Activated CD8-positive, alpha-beta memory T cell treated with anti-CD3 and anti-CD28 coated beads, Interleukin-2, amount 50 U/mL, for 1 hour (primary cell): ENCODE measurements around the gene KASH5.
"Not testable (repeated sequence)": the region's sequence is repeated elsewhere in the genome, so short reads cannot be mapped to it uniquely, and the experiment has no call there.

Source experiments
- DNase-seq: peaks from one replicate; pipeline ENCODE4 v3.0.0-alpha.2; 2020; ENCODE audit errors: extremely low read depth

Gene KASH5

GRCh38 chr19:49455773-49456172, 67.7 kb downstream of the KASH5 start:
- DNase-seq = no peak

- DNase-seq = no peak
Measured at GRCh38 chr19:49456326-49456725, 68.3 kb downstream of the KASH5 start.

DNA sequence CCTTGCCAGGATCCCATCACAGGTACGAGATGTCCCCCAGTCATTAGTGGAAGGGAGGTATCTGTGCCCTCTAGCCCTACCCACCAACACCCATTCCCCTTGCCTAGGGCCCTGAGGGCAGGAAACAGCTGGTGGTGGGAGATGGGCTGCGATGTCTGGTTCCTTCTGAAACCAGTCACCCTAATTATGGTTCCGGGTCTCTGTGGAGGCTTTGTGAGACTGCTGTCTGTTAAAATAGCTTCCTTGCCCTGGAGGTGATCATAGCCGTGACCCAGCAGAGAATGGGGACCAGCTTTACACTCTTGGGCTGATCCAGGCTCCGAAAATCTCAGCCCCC, 70.5 kb downstream of the KASH5 start:
- DNase-seq = no peak

DNA sequence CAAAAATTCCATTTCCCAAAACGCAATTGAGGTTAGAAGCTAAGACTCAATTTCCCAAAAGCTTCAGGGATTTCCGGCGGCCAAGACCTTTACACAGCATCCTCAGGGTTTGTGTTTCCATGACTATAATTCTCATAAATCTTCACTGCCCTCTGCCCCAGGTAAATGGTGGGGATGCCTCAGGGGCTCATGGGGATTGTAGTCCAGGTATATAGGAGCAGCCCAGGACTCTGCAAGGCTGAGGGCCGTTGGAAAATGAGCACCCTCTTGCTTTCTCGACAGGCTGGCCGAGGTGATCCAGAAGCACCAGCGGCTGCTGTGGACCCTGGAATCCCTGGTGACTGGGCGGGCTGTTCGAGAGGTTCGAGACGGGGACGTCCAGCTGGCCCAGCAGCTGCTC, 71.3 kb downstream of the KASH5 start:
- DNase-seq = no peak

DNA sequence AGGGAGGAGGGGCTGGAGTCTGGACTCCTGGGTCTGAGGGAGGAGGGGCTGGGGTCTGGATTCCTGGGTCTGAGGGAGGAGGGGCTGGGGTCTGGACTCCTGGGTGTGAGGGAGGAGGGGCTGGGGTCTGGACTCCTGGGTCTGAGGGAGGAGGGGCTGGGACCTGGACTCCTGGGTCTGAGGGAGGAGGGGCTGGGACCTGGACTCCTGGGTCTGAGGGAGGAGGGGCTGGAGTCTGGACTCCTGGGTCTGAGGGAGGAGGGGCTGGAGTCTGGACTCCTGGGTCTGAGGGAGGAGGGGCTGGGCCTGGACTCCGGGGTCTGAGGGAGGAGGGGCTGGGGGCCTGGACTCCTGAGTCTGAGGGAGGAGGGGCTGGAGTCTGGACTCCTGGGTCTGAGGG, 73.1 kb downstream of the KASH5 start:
- not testable (repeated sequence) for DNase-seq

DNA sequence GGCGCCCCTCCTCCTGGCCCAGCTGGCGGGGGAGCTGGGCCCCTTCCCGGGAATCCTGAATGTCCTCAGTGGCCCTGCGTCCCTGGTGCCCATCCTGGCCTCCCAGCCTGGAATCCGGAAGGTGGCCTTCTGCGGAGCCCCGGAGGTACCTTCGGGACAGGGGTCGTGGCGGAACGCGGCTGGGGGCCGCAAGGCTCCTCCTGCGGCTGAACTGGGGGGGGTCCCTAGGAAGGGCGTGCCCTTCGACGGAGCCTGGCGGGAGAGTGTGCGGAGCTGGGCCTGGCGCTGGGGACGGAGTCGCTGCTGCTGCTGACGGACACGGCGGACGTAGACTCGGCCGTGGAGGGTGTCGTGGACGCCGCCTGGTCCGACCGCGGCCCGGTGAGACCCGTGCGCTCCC, 73.6 kb downstream of the KASH5 start:
- no peak for DNase-seq

- DNase-seq = no peak
Measured at GRCh38 chr19:49462492-49462891, 74.4 kb downstream of the KASH5 start.

DNA sequence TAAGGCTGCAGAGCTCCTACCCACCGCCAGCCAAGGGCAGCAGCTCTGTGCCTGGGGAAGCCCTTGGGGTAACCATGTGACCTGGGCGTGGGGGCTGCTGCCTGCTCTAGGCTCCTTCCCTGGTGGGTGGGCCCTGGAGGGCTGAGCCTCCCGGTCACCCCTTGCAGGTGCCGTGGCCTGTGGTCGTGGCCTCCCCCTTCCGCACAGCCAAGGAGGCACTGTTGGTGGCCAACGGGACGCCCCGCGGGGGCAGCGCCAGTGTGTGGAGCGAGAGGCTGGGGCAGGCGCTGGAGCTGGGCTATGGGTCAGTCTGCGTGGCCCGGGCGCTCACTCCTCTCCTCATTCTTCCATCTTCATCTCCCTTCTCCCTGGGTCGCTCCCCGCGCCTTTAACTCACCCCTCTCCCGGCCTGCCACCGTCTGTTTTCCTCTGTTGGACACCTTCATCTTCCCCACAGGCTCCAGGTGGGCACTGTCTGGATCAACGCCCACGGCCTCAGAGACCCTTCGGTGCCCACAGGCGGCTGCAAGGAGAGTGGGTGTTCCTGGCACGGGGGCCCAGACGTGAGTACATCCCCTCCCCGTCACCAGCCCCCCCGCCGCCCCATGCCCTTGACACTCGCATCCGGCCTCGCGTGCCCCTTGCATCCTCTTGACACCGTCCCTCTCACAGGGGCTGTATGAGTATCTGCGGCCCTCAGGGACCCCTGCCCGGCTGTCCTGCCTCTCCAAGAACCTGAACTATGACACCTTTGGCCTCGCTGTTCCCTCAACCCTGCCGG, 76.1 kb downstream of the KASH5 start:
- no peak for DNase-seq

- DNase-seq = no peak
Measured at GRCh38 chr19:49465371-49465770, 77.3 kb downstream of the KASH5 start.
